ENCODE measurements around the gene CACNB2. TPM values are rescaled to one million over a fixed set of nuclear protein-coding genes. Genes with fewer than 3 reads are reported as not detected.

CACNB2 gene
- polyA plus RNA-seq, 1 of the 3 experiments (the other 2 are of a cell fraction), result 0.74 TPM

DNA sequence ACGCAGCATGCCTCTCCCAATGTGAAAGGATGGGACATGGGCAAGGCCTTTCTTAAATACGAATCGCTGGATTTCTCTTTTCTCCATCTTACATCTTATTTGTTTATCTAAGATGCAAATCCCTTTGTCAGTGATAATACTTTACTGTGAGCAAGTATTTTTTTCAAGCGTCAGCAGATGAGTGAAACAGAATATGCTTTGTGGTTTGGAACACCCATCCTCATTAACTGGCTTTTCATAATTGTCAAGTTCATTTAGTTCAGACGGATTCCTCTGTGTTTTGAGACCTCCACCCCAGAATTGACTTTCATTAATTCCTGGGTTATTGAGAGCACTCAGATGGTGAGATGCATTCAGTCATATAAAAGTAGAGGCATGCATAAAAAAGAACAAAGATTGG is 361.4 kb downstream of the CACNB2 start:
- H3K4me2 ChIP-seq, result peak overlapping the region; percentile 55
- H3K27me3 ChIP-seq (ENCODE audit: insufficient read depth), result no peaks in the 10 kb centered on the region
- no peaks in the 10 kb centered on the region for H4K20me1 ChIP-seq (ENCODE audit: insufficient read depth)
- TF ChIP-seq, protein P1, sequence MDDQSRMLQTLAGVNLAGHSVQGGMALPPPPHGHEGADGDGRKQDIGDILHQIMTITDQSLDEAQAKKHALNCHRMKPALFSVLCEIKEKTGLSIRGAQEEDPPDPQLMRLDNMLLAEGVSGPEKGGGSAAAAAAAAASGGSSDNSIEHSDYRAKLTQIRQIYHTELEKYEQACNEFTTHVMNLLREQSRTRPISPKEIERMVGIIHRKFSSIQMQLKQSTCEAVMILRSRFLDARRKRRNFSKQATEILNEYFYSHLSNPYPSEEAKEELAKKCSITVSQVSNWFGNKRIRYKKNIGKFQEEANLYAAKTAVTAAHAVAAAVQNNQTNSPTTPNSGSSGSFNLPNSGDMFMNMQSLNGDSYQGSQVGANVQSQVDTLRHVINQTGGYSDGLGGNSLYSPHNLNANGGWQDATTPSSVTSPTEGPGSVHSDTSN (IDR thresholded peaks at IDR 0.05), result no peak
- TF ChIP-seq RFX5 (IDR thresholded peaks at IDR 0.05; ENCODE audit: low read length), result no peak
- TF ChIP-seq TEAD4 (IDR thresholded peaks at IDR 0.05; ENCODE audit: borderline replicate concordance, insufficient read depth), result no peak
- TF ChIP-seq, protein P2, sequence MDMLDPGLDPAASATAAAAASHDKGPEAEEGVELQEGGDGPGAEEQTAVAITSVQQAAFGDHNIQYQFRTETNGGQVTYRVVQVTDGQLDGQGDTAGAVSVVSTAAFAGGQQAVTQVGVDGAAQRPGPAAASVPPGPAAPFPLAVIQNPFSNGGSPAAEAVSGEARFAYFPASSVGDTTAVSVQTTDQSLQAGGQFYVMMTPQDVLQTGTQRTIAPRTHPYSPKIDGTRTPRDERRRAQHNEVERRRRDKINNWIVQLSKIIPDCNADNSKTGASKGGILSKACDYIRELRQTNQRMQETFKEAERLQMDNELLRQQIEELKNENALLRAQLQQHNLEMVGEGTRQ (IDR thresholded peaks at IDR 0.05; ENCODE audit: borderline replicate concordance, low read depth, low read length), result no peak
- no peak for TF ChIP-seq FOXM1 (IDR thresholded peaks at IDR 0.05; ENCODE audit: low read depth)
- no peak for TF ChIP-seq FOXJ3 (CRISPR knock-in tag; IDR thresholded peaks at IDR 0.05)
- TF ChIP-seq GATA2 (CRISPR knock-in tag; IDR thresholded peaks at IDR 0.05), result no peak
- TF ChIP-seq RXRA (IDR thresholded peaks at IDR 0.05; ENCODE audit: borderline replicate concordance, low read depth), result no peak
- TF ChIP-seq, protein P3, sequence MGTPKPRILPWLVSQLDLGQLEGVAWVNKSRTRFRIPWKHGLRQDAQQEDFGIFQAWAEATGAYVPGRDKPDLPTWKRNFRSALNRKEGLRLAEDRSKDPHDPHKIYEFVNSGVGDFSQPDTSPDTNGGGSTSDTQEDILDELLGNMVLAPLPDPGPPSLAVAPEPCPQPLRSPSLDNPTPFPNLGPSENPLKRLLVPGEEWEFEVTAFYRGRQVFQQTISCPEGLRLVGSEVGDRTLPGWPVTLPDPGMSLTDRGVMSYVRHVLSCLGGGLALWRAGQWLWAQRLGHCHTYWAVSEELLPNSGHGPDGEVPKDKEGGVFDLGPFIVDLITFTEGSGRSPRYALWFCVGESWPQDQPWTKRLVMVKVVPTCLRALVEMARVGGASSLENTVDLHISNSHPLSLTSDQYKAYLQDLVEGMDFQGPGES (IDR thresholded peaks at IDR 0.05; ENCODE audit: low read depth, low read length), result no peak
- no peak for TF ChIP-seq NRF1 (IDR thresholded peaks at IDR 0.05; ENCODE audit: low read depth, low read length)
- no peak for TF ChIP-seq POLR2AphosphoS5 (IDR thresholded peaks at IDR 0.05; ENCODE audit: low read depth, low read length)
- no peak for TF ChIP-seq MXI1 (IDR thresholded peaks at IDR 0.05; ENCODE audit: low read depth, low read length)
- no peaks in the 10 kb centered on the region for H3K9me2 ChIP-seq
- 91% methylated on average over 5 of the region's 5 CpGs for WGBS (ENCODE audit: low lambda C conversion rate)
- ChIA-PET POLR2A (no interaction called here), CTCF (no interaction called here)
- H3K4me1 ChIP-seq (ENCODE audit: control insufficient read depth in 1 of 2, insufficient read depth in 2 of 2, low read depth in 1 of 2, low read length in 1 of 2), result peaks cover 0 to 3% of the 10 kb centered on the region in 2 experiments; a peak in 1 of 4 replicates
- no peak for DNase-seq
- H3K9me3 ChIP-seq, result no peaks in the 10 kb centered on the region
- H3K79me2 ChIP-seq (ENCODE audit: insufficient read depth), result no peaks in the 10 kb centered on the region
- H3K27ac ChIP-seq (ENCODE audit: low read depth in 2 of 2, low read length in 1 of 2), result peak overlapping the region in 1 of 2 experiments; percentile 67; a peak in 2 of 4 replicates
- H3K9ac ChIP-seq, result peak overlapping the region; percentile 35; the same call in 1 of the 2 replicates
- peak overlapping the region in 1 of 2 experiments; percentile 41; a peak in 2 of 4 replicates for H3K4me3 ChIP-seq (ENCODE audit: low read depth in 2 of 2, low read length in 1 of 2)
- peaks cover 10% of the 10 kb centered on the region for H3F3A ChIP-seq (replicated peaks; ENCODE audit: insufficient read depth)
- peak overlapping the region; percentile 53 for H2AFZ ChIP-seq (ENCODE audit: low read depth)
- no peaks in the 10 kb centered on the region for H3K36me3 ChIP-seq (replicated peaks in 1 of 2; ENCODE audit: control insufficient read depth in 1 of 2, insufficient read depth in 2 of 2, low read length in 1 of 2)

DNA sequence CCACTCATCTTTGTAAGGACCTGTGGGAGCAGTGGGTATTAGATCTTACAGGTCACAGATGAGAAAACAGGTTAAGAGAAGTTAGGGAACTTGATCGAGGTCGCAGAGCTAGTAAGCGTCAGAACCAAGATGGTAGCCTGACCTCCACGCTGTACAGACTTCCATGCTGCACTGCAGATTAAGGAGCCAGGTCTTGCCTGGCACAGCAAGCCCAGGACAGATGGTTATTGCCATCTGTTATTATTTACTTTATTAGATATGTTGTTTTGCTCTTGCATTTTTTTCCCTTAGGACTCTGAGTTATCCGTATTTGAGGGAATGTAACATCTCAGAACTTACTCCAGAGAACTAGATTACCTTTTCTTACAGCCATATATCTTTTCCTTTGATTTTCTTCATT is 363.9 kb downstream of the CACNB2 start:
- H3K9me3 ChIP-seq, result no peaks in the 10 kb centered on the region

More for the DNA sequence above, 363.9 kb downstream of the CACNB2 start:
- WGBS (ENCODE audit: low lambda C conversion rate), result 99% methylated on average over 5 of the region's 5 CpGs
- H3K4me1 ChIP-seq (ENCODE audit: control insufficient read depth in 1 of 2, insufficient read depth in 2 of 2, low read depth in 1 of 2, low read length in 1 of 2), result peaks cover 0 to 3% of the 10 kb centered on the region in 2 experiments; a peak in 1 of 4 replicates
- H3F3A ChIP-seq (replicated peaks; ENCODE audit: insufficient read depth), result peaks cover 10% of the 10 kb centered on the region
- POLR2A ChIA-PET, result no interaction called here
- no peaks in the 10 kb centered on the region for H3K27me3 ChIP-seq (ENCODE audit: insufficient read depth)
- H3K27ac ChIP-seq (ENCODE audit: low read depth in 2 of 2, low read length in 1 of 2), result no peak overlapping the region
- no peak overlapping the region for H3K4me2 ChIP-seq
- no peak overlapping the region for H3K4me3 ChIP-seq (ENCODE audit: low read depth in 2 of 2, low read length in 1 of 2)
- TF ChIP-seq SMC3 (IDR thresholded peaks at IDR 0.05; ENCODE audit: low read depth, low read length), result no peak
- no peak overlapping the region for H3K9ac ChIP-seq
- H3K36me3 ChIP-seq (replicated peaks in 1 of 2; ENCODE audit: control insufficient read depth in 1 of 2, insufficient read depth in 2 of 2, low read length in 1 of 2), result no peaks in the 10 kb centered on the region
- H4K20me1 ChIP-seq (ENCODE audit: insufficient read depth), result no peaks in the 10 kb centered on the region
- H3K9me2 ChIP-seq, result no peaks in the 10 kb centered on the region
- CTCF ChIA-PET, result no interaction called here
- H3K79me2 ChIP-seq (ENCODE audit: insufficient read depth), result no peaks in the 10 kb centered on the region
- no peak for DNase-seq
- H2AFZ ChIP-seq (ENCODE audit: low read depth), result no peak overlapping the region
